GM18526 (cell line): ENCODE results near the gene RALGAPA2.

Experiments used
- POLR2A ChIP-seq: IDR thresholded peaks from 3 replicates; pipeline ENCODE4 v1.6.1; 2011; ENCODE audit not compliant: insufficient read length; ENCODE audit errors: extremely low read depth

The RALGAPA2 gene

DNA sequence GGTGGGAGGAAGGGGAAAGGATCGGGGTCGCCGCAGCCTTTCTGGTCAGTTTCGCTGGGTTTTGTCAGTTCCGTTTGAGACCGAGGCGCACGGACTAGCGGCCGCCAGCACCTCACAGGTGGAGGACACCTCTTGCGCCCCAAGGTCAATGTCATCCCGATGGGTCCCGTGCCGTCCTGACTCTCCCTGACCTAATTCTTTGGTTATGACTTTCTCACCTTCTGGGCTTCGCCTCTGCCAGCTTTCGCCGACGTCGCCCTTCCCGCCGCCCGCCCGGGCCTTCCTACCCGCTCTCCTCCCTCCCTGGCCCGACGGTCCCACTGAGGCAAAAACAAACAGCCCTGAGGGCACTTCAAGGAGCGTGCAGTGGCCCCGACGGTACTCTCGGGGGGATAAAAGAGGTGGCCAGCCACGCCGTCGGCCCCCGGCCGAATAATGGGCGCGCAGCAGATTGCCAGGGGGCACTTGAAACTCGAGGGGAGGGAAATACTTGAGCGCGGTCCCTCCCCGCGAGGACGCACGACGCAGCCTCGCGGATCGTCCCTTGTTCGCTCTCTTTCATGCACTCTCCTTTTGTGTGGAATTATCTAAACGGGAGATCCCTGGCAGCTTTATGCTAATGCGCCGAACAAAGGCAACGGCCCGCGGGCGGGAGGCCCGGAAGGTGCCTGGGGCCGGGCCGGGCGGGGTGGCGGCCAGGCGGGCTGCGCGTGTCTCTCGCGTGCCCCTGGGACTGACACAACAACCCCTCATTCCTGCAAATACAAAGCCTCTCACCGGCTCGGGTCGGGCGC lies 348.4 kb downstream of the RALGAPA2 start:
- TF ChIP-seq POLR2A = no peak

DNA sequence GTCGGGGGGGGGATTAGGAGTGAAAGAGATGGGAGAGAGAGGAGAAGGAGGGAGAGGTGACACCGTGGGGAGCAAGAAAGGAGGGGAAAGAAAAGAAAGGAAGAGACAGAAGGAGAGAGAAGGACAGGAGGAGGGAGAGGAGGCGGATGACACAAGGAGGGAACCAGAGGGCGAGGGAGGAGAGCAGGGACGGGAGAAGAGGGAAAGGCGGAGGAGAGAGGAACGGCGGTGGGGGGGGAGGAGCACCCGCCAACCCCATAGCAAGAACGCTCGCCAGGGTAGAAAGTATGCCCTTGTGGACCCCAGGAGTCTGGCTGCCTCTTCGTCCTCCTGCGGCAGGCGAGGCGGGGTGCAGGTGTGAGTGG lies 349.0 kb downstream of the RALGAPA2 start:
- no peak for TF ChIP-seq POLR2A

DNA sequence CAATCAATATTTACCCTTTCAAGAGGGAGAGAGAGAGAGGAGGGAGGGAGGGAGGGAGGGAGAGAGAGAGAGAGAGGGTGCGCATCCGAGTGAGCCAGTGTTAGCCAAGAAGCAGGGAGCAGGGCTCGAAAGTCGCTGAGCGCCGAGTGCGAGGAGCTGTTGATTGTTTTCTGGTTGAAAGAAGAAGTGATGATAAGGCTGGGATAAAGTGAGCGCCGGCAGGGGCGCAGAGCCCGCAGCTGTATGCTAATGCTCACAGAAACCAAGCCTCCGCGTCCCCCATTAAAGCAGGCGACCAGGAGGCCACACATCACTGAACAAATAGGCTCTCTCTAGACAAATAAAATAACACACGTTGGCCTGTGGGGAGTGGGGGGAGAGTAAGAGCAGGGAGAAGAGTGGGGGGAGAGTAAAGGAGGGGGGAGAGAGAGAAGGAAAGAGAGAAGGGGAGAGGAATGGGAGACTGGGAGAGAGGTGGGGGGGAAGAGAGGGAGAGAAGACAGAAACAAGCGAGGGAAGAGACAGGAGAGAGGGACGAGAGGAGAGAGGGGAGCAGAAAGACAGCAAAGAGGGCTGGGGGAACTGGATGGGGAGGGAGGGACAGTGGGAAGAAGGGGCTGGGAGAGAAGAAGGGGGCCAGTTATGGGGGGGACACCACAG lies 349.5 kb downstream of the RALGAPA2 start:
- TF ChIP-seq POLR2A = no peak

DNA sequence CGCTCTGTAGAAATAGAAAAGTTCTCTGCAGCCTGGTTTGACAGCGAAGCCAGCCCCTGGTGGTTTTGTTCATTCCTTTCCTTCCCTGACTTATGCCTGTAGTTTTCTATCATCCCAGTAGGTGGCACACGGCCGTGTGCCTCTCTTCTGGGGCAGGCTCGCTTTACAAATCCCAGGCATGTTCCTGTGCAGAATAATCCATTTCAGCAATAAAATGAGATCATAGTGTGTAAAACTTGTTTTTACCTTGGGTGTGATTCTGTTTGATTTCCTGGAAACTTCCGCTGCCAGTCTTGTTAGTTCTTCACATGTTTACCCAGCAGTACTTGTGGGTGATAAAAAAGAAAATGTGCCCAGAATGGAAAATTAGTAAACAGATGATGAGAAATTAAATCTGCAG lies 352.0 kb downstream of the RALGAPA2 start:
- TF ChIP-seq POLR2A = no peak

DNA sequence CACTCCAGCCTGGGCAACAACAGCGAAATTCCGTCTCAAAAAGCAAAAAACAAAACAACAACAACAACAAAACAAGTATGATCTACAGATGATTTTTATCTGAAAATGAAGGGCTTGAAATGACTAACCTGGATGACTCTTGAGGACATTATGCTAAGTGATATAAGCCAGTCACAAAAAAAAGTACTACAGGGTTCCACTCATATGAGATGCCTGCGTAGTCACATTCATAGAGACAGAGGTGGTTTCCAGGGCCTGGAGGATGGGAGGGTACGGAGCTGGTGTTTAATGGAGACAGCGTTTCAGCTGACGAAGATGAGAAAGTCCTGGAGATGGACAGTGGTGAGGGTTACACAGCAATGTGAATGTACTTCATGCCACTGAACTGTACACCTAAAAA lies 352.8 kb downstream of the RALGAPA2 start:
- TF ChIP-seq POLR2A = no peak

DNA sequence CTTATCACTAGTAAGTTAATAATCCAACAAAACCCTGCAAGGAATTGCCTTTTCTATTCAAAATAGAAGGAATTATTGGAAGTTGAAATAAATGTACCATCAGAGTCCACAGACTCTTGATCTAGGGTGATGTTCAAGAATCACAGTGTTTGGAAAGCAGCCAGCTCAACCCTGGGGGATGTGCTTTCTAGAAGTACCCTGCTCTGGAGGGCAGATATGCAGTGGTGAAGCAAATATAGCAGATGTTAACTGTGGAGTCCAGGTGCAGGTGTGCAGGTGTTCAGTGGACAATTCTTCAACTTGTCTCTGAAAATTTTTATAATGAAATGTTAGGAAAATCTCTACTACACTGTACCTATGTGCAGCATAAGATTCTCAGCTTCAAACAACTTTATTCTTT lies 353.6 kb downstream of the RALGAPA2 start:
- TF ChIP-seq POLR2A = no peak

DNA sequence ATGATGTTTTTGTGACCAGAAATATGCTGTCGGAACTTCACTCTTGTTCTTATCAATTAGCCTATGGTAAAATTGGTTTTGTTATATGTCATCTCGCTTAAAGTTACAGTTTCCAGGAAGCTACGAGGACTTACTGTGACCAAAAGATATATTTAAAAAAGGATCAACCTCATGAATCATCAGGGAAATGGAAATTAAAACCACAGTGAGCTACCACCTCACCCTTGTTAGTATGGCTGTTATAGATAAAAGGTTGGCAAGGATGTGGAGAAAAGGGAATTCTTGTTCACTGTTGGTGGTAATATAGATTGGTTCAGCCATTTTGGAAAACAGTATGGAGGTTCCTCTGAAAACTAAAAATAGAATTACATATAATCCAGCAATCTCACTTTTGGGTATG lies 358.9 kb downstream of the RALGAPA2 start:
- no peak for TF ChIP-seq POLR2A

DNA sequence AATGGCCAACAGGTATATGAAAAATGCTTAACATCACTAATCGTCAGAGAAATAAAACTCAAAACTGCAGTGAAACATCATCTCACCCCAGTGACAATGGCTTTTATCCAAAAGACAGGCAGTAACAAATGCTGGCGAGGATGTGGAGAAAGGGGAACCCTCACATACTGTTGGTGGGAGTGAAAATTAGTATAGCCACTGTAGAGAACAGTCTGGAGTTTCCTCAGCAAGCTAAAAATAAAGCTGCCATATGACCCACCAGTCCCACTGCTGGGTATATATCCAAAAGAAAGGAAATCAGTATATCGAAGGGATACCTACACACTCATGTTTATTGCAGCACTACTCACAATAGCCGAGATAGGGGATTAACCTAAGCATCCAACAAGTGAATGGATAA lies 368.0 kb downstream of the RALGAPA2 start:
- no peak for TF ChIP-seq POLR2A

DNA sequence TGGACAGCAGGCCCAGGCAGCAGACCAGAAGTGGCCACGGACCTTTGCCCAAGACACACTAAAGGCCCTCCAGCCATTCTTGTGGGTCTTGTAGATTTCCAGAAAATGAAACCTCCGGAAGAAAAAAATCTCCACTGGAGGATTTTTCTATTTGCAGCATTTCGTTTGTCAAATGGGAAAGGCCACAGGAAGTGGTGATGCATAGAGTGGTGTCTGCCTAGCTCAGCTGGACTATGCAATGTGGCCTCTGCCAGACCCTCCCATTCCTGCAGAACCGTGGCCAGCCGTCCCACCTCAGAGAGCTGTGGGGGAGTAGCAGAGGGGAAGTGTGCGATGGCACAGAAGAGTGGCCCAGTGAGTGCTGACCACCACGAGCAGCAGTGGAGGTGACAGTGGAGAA lies 368.5 kb downstream of the RALGAPA2 start:
- no peak for TF ChIP-seq POLR2A
